Measurements from ENCODE around the gene NEURL3. TPM values are rescaled to one million over a fixed set of nuclear protein-coding genes. Genes with fewer than 3 reads are reported as not detected.

Gene NEURL3
- total and polyA plus RNA-seq, 2 of the 4 experiments (the other 2 are of a cell fraction), result not detected

DNA sequence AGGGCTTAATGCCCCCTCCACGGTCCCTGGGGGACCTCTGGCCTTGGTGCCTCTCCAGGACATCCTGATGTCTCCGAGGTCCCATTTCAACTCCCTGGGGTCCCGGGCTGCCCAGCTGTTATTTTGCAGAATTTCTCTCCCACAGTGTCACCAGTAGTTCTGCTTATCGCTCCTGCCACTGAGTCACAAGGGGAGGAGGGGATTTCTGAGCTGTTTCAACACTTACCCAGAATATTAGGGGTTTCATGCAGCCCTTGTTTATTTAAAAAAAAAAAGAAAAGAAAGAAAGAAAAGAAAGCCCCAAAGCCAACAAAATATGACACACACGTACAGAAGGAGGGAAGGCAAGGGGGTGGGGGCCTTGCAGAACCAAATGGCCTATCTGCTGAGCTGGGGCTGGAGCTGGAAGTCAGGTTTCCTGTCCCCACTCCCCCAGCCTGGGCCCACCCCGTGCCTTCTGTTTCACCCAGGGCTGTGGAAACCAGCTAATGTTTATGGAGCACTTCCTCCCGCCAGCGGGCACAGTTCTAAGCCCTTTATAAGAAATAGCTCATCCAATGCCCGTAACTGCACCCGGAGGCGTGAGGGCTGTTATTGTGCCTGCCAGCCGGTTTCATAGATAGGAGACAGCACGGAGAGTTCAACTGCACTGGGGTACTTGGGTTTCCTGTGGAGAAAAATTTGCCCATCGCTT lies 23.0 kb upstream of the NEURL3 start:
- no peak overlapping the region for H3K14ac ChIP-seq (replicated peaks; ENCODE audit: low read depth, low read length)
- H2AFZ ChIP-seq (replicated peaks; ENCODE audit: low read length, poor library complexity), result peak overlapping the region; percentile 64
- intact Hi-C loops (cut with micrococcal nuclease), result no loop called here
- no peaks in the 10 kb centered on the region for H4K20me1 ChIP-seq (ENCODE audit: insufficient read depth, low read length)
- H3K9ac ChIP-seq (ENCODE audit: low read depth, low read length), result peak overlapping the region; percentile 36
- CTCF ChIA-PET, result interaction anchor here (1.0 kb wide), 1 partner anchor 16 kb away, joined by 3 read pairs; no protein-coding TSS in a partner anchor
- peak; percentile 60 for DNase-seq
- peaks cover 29% of the 10 kb centered on the region for H3K4me1 ChIP-seq (ENCODE audit: control insufficient read depth, insufficient read depth, low read length)
- H4K5ac ChIP-seq (ENCODE audit: low read depth, low read length), result peak overlapping the region; percentile 36
- peak overlapping the region; percentile 38; the same call in 1 of the 2 replicates for H3K18ac ChIP-seq (ENCODE audit: low read depth, low read length)
- in situ Hi-C loops (cut with MboI; ENCODE audit: low sequenced_read_pairs), result no loop called here
- H2BK20ac ChIP-seq (ENCODE audit: low read depth, low read length), result no peak overlapping the region
- peak overlapping the region; percentile 6 for H2AK9ac ChIP-seq (replicated peaks; ENCODE audit: low read depth, low read length, poor library complexity)
- dilution Hi-C loops (cut with HindIII; ENCODE audit: low sequenced_read_pairs, unreplicated experiment), result no loop called here
- TF ChIP-seq BHLHE40 (IDR thresholded peaks at IDR 0.05; ENCODE audit: low read depth, low read length) (0 out of 2 replicates have a peak, but pooled peaks have one; percentile 11), MAZ (IDR thresholded peaks at IDR 0.05; ENCODE audit: borderline replicate concordance, low read depth, low read length) (no peak), CEBPB (IDR thresholded peaks at IDR 0.05; ENCODE audit: low read depth, low read length) (peak; percentile 48; the same call in 1 of the 2 replicates), USF2 (IDR thresholded peaks at IDR 0.05; ENCODE audit: low read depth, low read length) (no peak)
- H3K36me3 ChIP-seq (ENCODE audit: control insufficient read depth, insufficient read depth, low read length), result no peaks in the 10 kb centered on the region
- H3K79me1 ChIP-seq (ENCODE audit: low read depth in 1 of 2, low read length in 2 of 2), result no peaks in the 10 kb centered on the region; a peak in 1 of 4 replicates
- peak overlapping the region; percentile 90 for H3K4me2 ChIP-seq (ENCODE audit: low read depth, low read length)
- peak overlapping the region; percentile 14 for H2BK120ac ChIP-seq (ENCODE audit: low read depth, low read length)
- ATAC-seq (ENCODE audit: low read depth), result peak; percentile 5; the same call in 1 of the 2 replicates
- no peak overlapping the region; the same call in 1 of the 2 replicates for H4K91ac ChIP-seq (ENCODE audit: insufficient read depth, low read depth, low read length)
- POLR2A ChIA-PET (ENCODE audit: unreplicated experiment), result no interaction called here
- no peak overlapping the region for H3K56ac ChIP-seq (ENCODE audit: extremely low read depth, insufficient read depth, low read length)
- 42% methylated on average over 5 of the region's 14 CpGs; no CpG with 5 or more reads in 1 of the 2 experiments for WGBS, 2 experiments (ENCODE audit: extremely low coverage in 2 of 2, insufficient read length in 1 of 2)
- peaks cover 9% of the 10 kb centered on the region for H3K9me1 ChIP-seq (ENCODE audit: insufficient read depth, low read length)
- H3K23ac ChIP-seq (ENCODE audit: low read depth, low read length), result 0 out of 2 replicates have a peak overlapping the region, but pooled peaks have one; percentile 17
- no peak overlapping the region for H2BK15ac ChIP-seq (ENCODE audit: low read depth, low read length)
- no TSS peak for BruUV-seq (replicated peaks)
- peak overlapping the region in 1 of 2 experiments; percentile 61; a peak in 3 of 4 replicates for H4K8ac ChIP-seq (ENCODE audit: low read depth in 2 of 2, low read length in 2 of 2)
- peak overlapping the region; percentile 25; the same call in 1 of the 2 replicates for H3K4me3 ChIP-seq (ENCODE audit: insufficient read depth, low read depth, low read length)
- peak overlapping the region; percentile 46; the same call in 1 of the 2 replicates for H3K27ac ChIP-seq (ENCODE audit: insufficient read depth, low read length)
- H2AK5ac ChIP-seq (ENCODE audit: low read depth, low read length), result no peak overlapping the region
- H3K27me3 ChIP-seq (ENCODE audit: control insufficient read depth, insufficient read depth, low read length), result peaks cover 20% of the 10 kb centered on the region
- H3K9me3 ChIP-seq (ENCODE audit: control insufficient read depth, insufficient read depth, low read length), result no peaks in the 10 kb centered on the region
- H2BK5ac ChIP-seq (ENCODE audit: low read depth, low read length, poor library complexity, severe bottlenecking), result no peak overlapping the region
- peak overlapping the region; percentile 43 for H3K4ac ChIP-seq (ENCODE audit: low read depth, low read length)
